Vagina (tissue), 2 donors: Measurements from ENCODE around the gene ARPC5. TPM values are rescaled to one million over a fixed set of nuclear protein-coding genes. Genes with fewer than 3 reads are reported as not detected.

Source experiments
- DNase-seq, 2 donors: peaks; one replicate each; pipeline ENCODE4 v3.0.0-alpha.2; 2017; ENCODE audit errors: extremely low spot score in 2 of 2
- H3K27ac ChIP-seq: fragments of 200-600 bp; sonication (generic); one replicate; pipeline ENCODE4 v1.5.1; 2019
- H3K27me3 ChIP-seq: fragments of 200-600 bp; sonication (generic); one replicate; pipeline ENCODE4 v1.5.1; 2019
- H3K36me3 ChIP-seq, 2 donors: fragments of 200-600 bp; sonication (generic); one replicate each; pipeline ENCODE4 v1.5.1; 2017 to 2019
- H3K4me1 ChIP-seq: fragments of 200-600 bp; sonication (generic); one replicate; pipeline ENCODE4 v1.5.1; 2019
- H3K4me3 ChIP-seq, 2 donors: fragments of 200-600 bp; sonication (generic); 1 replicate in 1 of 2; 2 replicates in 1 of 2; pipeline ENCODE4 v1.5.1; 2016 to 2019
- H3K9me3 ChIP-seq: fragments of 200-600 bp; sonication (generic); one replicate; pipeline ENCODE4 v1.5.1; 2019
- POLR2A ChIP-seq, 2 donors: fragments of 450-650 bp; IDR thresholded peaks; one replicate each; pipeline ENCODE4 v1.6.1; 2017; ENCODE audit warnings: antibody characterized with exemption in 2 of 2, mild to moderate bottlenecking in 2 of 2, moderate library complexity in 2 of 2
- POLR2AphosphoS5 ChIP-seq, 2 donors: sonication (generic); formaldehyde crosslinking; IDR thresholded peaks; one replicate each; pipeline ENCODE4 v1.9.0; 2017; ENCODE audit warnings: antibody characterized with exemption in 2 of 2, mild to moderate bottlenecking in 2 of 2, low read depth in 1 of 2; ENCODE audit not compliant: insufficient read depth in 1 of 2
- intact Hi-C: fragments of 100-400 bp; cut with DNase I; formaldehyde crosslinking; loops from one replicate; pipeline ENCODE4 v1.15.1; 2023
- total RNA-seq: library from RNA; depleted of rRNA; stranded (reverse); fragments of >200 nt; gene quantifications from one replicate; pipeline ENCODE4 v1.2.3, GENCODE V29; 2016
- TF ChIP-seq, protein P1 (sequence below), 3 experiments: fragments of 450-650 bp in 2 of 3; fragments of 200-600 bp in 1 of 3; sonication (generic) in 1 of 3; IDR thresholded peaks; one replicate each; pipeline ENCODE4 v1.5.1; 2017 to 2019; ENCODE audit warnings: antibody characterized with exemption in 3 of 3, mild to moderate bottlenecking in 2 of 3, moderate library complexity in 2 of 3

ARPC5 gene
- total RNA-seq, 1 donor from 2014 or later: 48.4 TPM

DNA sequence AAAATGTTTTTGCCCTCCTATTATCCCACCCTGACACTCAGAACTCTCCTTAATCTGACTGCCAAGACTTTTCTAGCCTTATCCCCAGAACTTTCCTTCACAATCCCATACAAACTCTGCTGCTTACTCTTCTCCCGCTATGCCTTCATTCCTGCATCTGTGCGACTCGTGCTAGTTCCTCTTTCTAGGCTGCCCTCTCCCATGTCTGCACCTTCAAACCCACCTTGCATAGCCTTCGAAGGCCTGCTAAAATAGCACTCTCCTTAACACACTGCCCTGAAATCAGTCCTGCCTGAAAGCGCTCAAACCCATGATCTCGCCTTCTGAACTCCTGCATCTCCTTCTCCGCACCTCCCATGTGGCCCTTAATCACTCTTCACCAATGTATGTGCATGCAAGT, 42.9 kb downstream of the ARPC5 start:
- H3K27ac ChIP-seq: no peak overlapping the region
- no peaks in the 10 kb centered on the region for H3K9me3 ChIP-seq
- no peak overlapping the region for H3K4me3 ChIP-seq
- H3K36me3 ChIP-seq: no peaks in the 10 kb centered on the region
- TF ChIP-seq POLR2AphosphoS5 (IDR thresholded peaks at IDR 0.05; ENCODE audit: insufficient read depth in 1 of 2, low read depth in 1 of 2): no peak
- TF ChIP-seq POLR2A (IDR thresholded peaks at IDR 0.05): no peak
- TF ChIP-seq, protein P1, sequence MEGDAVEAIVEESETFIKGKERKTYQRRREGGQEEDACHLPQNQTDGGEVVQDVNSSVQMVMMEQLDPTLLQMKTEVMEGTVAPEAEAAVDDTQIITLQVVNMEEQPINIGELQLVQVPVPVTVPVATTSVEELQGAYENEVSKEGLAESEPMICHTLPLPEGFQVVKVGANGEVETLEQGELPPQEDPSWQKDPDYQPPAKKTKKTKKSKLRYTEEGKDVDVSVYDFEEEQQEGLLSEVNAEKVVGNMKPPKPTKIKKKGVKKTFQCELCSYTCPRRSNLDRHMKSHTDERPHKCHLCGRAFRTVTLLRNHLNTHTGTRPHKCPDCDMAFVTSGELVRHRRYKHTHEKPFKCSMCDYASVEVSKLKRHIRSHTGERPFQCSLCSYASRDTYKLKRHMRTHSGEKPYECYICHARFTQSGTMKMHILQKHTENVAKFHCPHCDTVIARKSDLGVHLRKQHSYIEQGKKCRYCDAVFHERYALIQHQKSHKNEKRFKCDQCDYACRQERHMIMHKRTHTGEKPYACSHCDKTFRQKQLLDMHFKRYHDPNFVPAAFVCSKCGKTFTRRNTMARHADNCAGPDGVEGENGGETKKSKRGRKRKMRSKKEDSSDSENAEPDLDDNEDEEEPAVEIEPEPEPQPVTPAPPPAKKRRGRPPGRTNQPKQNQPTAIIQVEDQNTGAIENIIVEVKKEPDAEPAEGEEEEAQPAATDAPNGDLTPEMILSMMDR (IDR thresholded peaks at IDR 0.05): no peak
- no peaks in the 10 kb centered on the region for H3K27me3 ChIP-seq
- DNase-seq: no peak
- H3K4me1 ChIP-seq: peaks cover 28% of the 10 kb centered on the region
- intact Hi-C loops: no loop called here

DNA sequence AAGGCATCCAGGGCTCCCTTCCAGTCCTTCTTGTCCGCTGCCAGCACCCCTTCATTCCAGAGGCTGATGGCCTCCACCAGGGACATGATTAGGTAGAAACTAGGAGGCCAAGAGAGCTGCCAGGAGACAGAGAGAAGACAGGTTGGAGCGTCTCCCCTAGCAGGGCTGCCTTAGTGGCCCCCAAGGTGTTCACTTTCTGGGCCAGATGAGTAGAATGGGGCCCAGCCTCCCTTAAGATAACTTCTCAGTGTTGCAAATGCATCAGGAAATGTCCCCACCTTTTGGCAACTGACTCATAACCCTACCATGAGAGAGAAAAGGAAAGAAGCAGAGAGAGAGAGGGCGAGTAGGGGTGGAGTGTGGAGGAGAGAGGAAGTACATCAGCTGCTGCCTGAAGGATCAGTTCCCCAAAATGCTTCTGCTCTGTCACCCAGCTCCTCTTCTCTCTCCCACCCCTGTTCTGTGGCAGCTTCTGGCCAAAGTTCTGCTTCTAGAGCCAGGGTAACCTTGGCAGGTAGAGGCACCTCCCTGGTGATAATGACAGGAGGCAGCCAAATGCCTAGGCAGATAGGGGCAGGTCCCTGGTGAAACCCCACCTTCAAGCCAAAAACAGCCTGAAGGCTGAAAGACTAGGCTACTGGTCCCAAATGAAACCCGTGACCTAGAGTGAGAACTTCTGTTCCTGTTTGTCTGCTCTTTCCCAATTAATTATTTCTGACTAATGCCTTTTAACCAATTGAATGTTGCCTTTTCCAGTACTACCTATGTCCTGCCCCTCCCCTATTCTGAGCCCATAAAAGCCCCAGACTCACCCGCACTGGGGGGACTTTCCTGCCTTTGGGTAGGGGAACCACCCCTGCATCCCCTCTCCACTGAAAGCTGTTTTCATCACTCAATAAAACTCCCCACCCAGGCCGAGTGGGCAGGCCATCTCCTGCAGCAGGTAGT, 45.1 kb downstream of the ARPC5 start, which contains the start of gene NCF2:
TSS of gene NCF2 (minus strand) at position 216 of the 948 bp plus-strand sequence. CDS start at position 86, 130 bp downstream.
- H3K27me3 ChIP-seq: no peaks in the 10 kb centered on the region
- H3K27ac ChIP-seq: peak within 1 kb of the TSS; percentile 29
- peak within 1 kb of the TSS in 1 of 2 donors; percentile 11 for H3K4me3 ChIP-seq
- no peak for TF ChIP-seq POLR2A (IDR thresholded peaks at IDR 0.05)
- TF ChIP-seq, protein P1 (IDR thresholded peaks at IDR 0.05): no peak
- TF ChIP-seq POLR2AphosphoS5 (IDR thresholded peaks at IDR 0.05; ENCODE audit: insufficient read depth in 1 of 2, low read depth in 1 of 2): no peak
- H3K4me1 ChIP-seq: peaks cover 26% of the 10 kb centered on the region
- intact Hi-C loops: no loop called here
- no peaks in the 10 kb centered on the region for H3K9me3 ChIP-seq
- no peak for DNase-seq
- H3K36me3 ChIP-seq: no peaks in the 10 kb centered on the region

DNA sequence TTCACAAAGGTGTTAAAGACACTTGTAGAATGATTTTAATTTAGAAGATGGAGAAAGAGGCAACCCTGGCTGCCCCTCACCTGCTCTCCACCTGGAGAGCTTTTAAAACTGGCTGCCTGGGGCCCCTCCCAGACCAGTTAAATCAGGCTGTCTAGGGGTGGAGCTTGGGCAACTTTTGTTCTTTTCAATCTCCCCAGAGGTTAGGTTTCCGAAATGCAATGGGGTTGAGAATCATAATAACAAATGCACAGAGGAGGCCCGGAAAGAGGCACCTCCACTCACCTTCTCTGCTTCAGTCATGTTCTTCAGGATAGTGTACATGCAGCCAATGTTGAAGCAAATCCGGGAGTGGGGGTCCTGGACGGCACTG, 45.7 kb downstream of the ARPC5 start:
- no peak for DNase-seq
- Histone ChIP-seq H3K27me3 (no peaks in the 10 kb centered on the region), H3K4me3 (peak overlapping the region in 1 of 2 donors; percentile 11), H3K27ac (peak overlapping the region; percentile 29), H3K4me1 (peaks cover 26% of the 10 kb centered on the region), H3K9me3 (no peaks in the 10 kb centered on the region), H3K36me3 (no peaks in the 10 kb centered on the region)
- TF ChIP-seq, protein P1 (IDR thresholded peaks at IDR 0.05): no peak
- TF ChIP-seq POLR2AphosphoS5 (IDR thresholded peaks at IDR 0.05; ENCODE audit: insufficient read depth in 1 of 2, low read depth in 1 of 2) (no peak), POLR2A (IDR thresholded peaks at IDR 0.05) (no peak)
- intact Hi-C loops: no loop called here

DNA sequence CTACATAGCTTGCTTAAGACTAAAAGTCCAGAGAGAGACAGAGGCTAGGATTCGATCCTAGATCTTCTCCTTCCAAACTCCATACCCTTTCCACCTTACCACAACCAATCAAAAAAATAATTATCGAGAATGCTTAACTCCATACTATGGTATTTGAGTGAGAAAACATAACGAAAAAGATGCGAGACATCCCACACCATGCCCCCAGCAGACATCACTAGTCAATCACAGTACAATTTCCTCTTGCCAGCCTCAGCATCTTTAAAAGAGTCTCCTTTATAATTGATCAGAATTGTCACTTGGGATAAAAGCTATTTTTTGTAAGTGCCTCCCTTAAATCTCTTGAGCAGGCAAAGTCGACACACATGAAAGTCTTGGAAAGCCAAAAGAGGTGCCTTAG, 46.2 kb downstream of the ARPC5 start:
- Histone ChIP-seq H3K36me3 (no peaks in the 10 kb centered on the region), H3K4me1 (peaks cover 26% of the 10 kb centered on the region), H3K4me3 (no peak overlapping the region), H3K27ac (no peak overlapping the region), H3K9me3 (no peaks in the 10 kb centered on the region), H3K27me3 (no peaks in the 10 kb centered on the region)
- TF ChIP-seq POLR2A (IDR thresholded peaks at IDR 0.05) (no peak), POLR2AphosphoS5 (IDR thresholded peaks at IDR 0.05; ENCODE audit: insufficient read depth in 1 of 2, low read depth in 1 of 2) (no peak)
- TF ChIP-seq, protein P1 (IDR thresholded peaks at IDR 0.05): no peak
- DNase-seq: no peak
- intact Hi-C loops: no loop called here

GRCh38 chr1:183588827-183589226, 46.8 kb downstream of the ARPC5 start:
- no peaks in the 10 kb centered on the region for H3K9me3 ChIP-seq
- no peaks in the 10 kb centered on the region for H3K27me3 ChIP-seq
- TF ChIP-seq POLR2A (IDR thresholded peaks at IDR 0.05) (no peak), POLR2AphosphoS5 (IDR thresholded peaks at IDR 0.05; ENCODE audit: insufficient read depth in 1 of 2, low read depth in 1 of 2) (no peak)
- TF ChIP-seq, protein P1 (IDR thresholded peaks at IDR 0.05): no peak
- intact Hi-C loops: no loop called here
- H3K4me1 ChIP-seq: peaks cover 26% of the 10 kb centered on the region
- no peak overlapping the region for H3K27ac ChIP-seq
- no peaks in the 10 kb centered on the region for H3K36me3 ChIP-seq
- H3K4me3 ChIP-seq: no peak overlapping the region
- no peak for DNase-seq
